HG03066 (cell line): ENCODE data around the gene KRTAP20-1.

ENCODE experiments used
- ATAC-seq: cut with Tn5 transposase; IDR thresholded peaks from one replicate; pipeline ENCODE4 v1.9.1; 2021; ENCODE audit warnings: low read depth; ENCODE audit not compliant: unreplicated experiment

Gene KRTAP20-1

DNA sequence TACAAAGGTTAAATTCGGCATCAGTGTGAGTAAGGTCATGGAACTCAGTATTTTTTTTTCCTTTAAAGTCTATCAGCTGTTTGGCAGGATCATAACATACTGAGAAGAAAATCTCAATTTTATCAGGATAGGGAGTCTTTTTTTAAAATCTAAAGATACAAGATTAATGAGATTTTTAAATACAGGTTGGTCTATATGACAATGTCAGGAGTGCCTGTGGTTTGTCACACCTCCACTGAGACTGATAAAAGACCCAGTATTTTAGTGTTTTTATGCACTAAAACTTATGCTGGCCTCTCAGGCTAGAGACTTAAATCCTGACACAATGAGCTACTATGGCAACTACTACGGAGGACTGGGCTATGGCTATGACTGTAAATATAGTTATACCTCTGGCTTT is 26.3 kb downstream of the KRTAP20-1 start, which contains the start of gene KRTAP20-3:
Gene KRTAP20-3 (plus strand): TSS at position 301 of the 400 bp plus-strand sequence.
- no peak for ATAC-seq

DNA sequence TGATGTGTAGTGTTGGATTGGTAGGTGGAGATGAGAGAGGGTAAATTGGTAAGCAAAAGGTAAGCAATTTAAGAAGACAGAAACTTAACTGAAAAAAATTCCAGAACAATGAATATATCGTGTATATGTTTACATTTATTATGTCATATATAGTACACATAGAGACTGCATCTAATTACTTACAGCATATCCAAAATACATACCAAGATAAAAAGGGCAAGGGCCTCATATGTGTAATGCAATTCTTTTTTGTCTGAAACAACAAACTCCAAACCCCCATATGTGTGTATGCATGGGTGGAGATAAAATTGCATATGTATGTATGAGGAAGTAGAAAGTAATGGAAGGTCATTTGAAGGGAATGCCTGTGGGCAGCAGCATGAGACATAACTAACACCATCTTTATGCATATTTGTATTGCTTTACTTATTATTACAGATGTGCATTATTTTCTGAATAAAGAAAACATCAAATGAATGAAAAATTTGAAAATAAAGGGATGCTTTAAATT is 30.7 kb downstream of the KRTAP20-1 start:
- no peak for ATAC-seq

DNA sequence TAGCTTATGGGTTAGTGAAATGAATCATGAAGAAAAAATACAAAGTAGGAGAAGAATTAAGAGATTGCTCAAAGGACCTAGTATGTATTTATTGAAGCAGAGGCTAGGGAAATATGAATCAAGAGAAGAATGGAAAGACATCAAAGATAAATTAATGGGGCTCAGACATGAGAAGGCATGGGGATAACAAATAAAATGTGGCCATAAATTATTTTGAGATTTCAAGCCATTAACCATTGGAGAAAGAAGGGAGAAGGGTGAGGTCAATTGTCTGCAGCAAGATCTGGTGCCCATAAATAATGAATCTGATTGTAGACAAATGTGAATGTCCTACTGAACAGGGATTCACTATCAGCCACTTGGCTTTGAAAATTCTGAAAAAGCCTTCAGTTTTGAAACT is 36.7 kb downstream of the KRTAP20-1 start:
- no peak for ATAC-seq
